Fibroblast of villous mesenchyme (primary cell): ENCODE data around the gene CFAP61. TPM values are rescaled to one million over a fixed set of nuclear protein-coding genes. Genes with fewer than 3 reads are reported as not detected.
"Not testable (repeated sequence)": the region's sequence is repeated elsewhere in the genome, so short reads cannot be mapped to it uniquely, and the experiment has no call there.

Experiments
- DNase-seq: peaks from one replicate; pipeline ENCODE4 v3.0.0-alpha.2; 2010; ENCODE audit warnings: low read depth
- H3K4me3 ChIP-seq: 2 replicates; pipeline ENCODE4 v1.5.1; 2011; ENCODE audit warnings: low read depth, mild to moderate bottlenecking, low read length
- CTCF ChIP-seq: IDR thresholded peaks from 2 replicates; pipeline ENCODE4 v1.5.1; 2012; ENCODE audit warnings: low read depth, mild to moderate bottlenecking, low read length; ENCODE audit not compliant: insufficient read depth
- total RNA-seq: library from RNA; depleted of rRNA; stranded (reverse); fragments of >200 nt; gene quantifications from 2 replicates; pipeline ENCODE4 v1.2.3, GENCODE V29; 2012

The CFAP61 gene
- 0.43 TPM in 1 of 2 replicates, not detected in the other for total RNA-seq

DNA sequence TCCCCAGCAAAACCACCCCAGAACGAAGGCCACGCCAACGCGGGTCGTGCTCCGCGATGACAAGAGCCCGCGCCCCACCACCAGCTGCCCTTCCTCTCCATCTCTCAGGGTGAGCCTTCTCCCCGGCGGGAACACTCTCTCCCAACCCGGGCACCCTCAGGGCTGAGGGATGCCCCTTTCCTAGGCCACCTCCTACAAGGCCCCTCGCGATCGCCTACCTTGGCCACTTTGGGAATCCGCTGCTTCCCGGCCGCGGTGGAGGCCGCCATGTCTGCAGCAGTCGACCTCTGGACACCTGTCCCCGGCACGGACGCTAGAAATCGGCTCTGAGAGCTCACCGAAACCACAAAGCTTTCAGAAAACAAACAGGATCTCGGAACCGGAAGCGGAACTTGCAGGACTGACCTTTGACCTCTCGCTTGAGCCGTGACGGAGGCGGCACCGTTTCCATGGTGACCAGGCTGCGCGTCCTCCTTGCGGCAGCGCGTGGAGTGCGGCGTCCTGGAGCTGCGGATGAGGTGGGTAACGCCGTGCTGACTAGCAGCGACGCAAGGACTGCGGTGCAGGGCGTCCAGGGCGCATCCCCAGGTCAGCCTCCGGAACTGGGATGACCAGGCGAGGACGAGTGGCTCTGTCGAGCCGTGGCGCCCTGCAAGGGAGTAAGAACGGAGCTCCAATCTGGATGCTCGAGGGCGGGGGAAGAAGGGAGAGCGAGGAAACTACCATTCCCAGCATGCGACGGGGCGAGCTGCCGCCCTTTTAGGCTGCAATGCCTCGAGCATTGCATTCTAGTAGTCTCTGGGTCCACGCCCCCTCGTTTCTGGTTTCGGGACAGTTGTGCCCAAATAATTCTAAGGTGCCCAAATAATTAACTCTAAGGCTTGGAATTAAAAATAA, at the start of gene CFAP61, which contains the start of gene CRNKL1:
CFAP61 (plus strand) TSS at position 459 of the 897 bp plus-strand sequence. CDS start 4,122 bp downstream, outside the sequence.
CRNKL1 (minus strand) TSS at position 393 of the 897 bp plus-strand sequence; CDS start at position 269, 124 bp downstream.
- H3K4me3 ChIP-seq, result peak within 1 kb of the TSS; percentile 98
- TF ChIP-seq CTCF, result no peak
- DNase-seq, result peak; percentile 97

DNA sequence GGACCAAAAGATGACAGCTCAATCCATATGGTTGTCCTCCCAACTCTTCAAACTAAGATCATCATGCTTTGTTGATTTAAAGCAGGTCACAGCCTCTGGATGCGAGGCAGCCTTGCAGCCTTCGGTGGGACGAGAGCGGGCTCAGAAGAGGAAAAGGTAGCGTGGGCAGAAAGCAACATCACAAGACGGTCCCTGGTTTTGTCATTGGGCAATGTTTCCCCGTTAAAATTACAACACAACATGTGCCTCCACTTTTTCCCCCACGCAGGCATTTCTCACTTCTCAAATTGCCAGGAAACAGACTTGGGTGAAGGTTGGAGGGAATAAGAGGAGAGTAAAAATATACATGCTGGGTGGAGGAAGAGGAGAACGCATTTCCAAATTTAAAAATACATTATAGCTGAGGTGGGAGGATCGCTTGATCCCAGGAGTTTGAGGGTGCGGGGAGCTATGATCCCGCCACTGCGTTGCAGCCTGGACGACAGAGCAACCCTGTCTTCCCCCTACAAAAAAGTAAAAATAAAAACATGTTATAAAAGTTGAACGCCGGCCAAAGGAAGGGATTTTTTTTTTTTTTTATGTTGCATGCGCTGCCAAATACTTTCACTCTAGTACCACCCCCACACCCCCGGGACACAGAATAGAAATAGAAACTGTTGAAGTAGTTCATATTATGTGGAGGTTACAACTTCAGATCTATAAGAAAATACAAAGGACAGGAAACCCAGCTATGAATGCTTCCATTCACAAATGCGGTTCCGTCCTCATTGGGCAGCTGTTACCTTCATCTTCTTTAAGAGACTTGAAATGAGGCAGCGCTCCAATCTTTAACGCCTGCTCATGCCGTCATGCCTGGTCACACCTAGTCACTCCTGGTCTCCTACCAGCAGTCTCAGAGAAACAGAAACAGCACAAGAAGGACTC, 49.0 kb upstream of the CFAP61 start:
- DNase-seq, result peak; percentile 71

GRCh38 chr20:20003955-20004322, 48.4 kb upstream of the CFAP61 start:
- peak; percentile 40 for DNase-seq
- H3K4me3 ChIP-seq, result not testable (repeated sequence)

More for the DNA sequence above, 49.0 kb upstream of the CFAP61 start:
- TF ChIP-seq CTCF, result no peak
- H3K4me3 ChIP-seq, result no peak overlapping the region

DNA sequence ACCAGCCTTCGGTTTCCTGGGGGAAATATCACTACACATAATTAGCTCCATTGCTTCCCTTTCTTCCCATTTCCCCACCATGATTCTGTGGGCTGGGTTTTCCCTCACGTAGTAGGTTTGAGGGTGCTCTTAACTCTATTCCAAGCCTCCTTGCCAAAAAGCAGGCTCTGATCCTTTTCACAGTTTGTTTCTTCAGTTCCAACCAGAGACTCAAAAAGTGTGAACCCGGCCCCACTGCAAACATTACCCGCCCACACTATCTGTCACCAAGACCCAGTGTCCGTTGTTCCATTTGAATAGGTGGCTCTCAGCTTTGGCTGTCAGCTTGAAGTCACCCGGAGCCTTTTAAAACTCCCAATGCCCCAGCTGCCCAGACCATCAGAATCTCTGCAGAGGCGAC, 47.0 kb upstream of the CFAP61 start:
- no peak for DNase-seq
- no peak overlapping the region for H3K4me3 ChIP-seq
- TF ChIP-seq CTCF, result no peak

GRCh38 chr20:20009784-20010253, 42.5 kb upstream of the CFAP61 start:
- no peak for TF ChIP-seq CTCF
- no peak for DNase-seq
- no peak overlapping the region for H3K4me3 ChIP-seq

GRCh38 chr20:20010639-20011500, 41.5 kb upstream of the CFAP61 start:
- H3K4me3 ChIP-seq, result peak overlapping the region; percentile 21
- DNase-seq, result peak; percentile 93
- TF ChIP-seq CTCF, result no peak
